Endothelial cell of umbilical vein (primary cell): ENCODE data around the gene MYMK. TPM values are rescaled to one million over a fixed set of nuclear protein-coding genes. Genes with fewer than 3 reads are reported as not detected.

Experiments used
- BruUV-seq: library from RNA; stranded (reverse); fragments of 400-500 nt; replicated peaks from 2 replicates; lab custom pipeline; 2021; lab: Mats Ljungman, UMichigan
- CTCF ChIA-PET: fragments of 300-600, 350-600 bp; sonication (Branson Sonifier 250); formaldehyde crosslinking; loops from one replicate; lab custom pipeline; 2021; ENCODE audit warnings: antibody characterized with exemption, inconsistent platforms; lab: Charles Lee
- POLR2A ChIA-PET: fragments of 300-600, 350-600 bp; sonication (Branson Sonifier 250); formaldehyde crosslinking; loops from one replicate; lab custom pipeline; 2021; ENCODE audit warnings: antibody characterized with exemption, inconsistent platforms; lab: Charles Lee
- DNase-seq: peaks from one replicate; pipeline ENCODE4 v3.0.0-alpha.2; 2011; ENCODE audit warnings: low read depth, low spot score
- FAIRE-seq: peaks from 2 replicates; lab custom pipeline; 2011; peaks lifted over from hg19 to GRCh38; lab: Jason Lieb, UNC
- H2AFZ ChIP-seq: 2 replicates; pipeline ENCODE4 v1.6.0; 2012; ENCODE audit warnings: low read depth, low read length, control low read depth, inconsistent platforms
- H3K27ac ChIP-seq: 2 replicates; pipeline ENCODE4 v1.5.1; 2011; ENCODE audit warnings: low read depth, mild to moderate bottlenecking, control low read depth, low read length, moderate library complexity; ENCODE audit not compliant: insufficient read depth
- H3K27me3 ChIP-seq, 2 experiments: 2 replicates each; pipeline versions ENCODE4 v1.6.0 to v1.6.1; 2011; ENCODE audit warnings: low read length in 2 of 2, mixed read lengths in 1 of 2; ENCODE audit not compliant: control insufficient read depth in 2 of 2, insufficient read depth in 2 of 2
- H3K36me3 ChIP-seq, 2 experiments: 2 replicates in 1 of 2; 3 replicates in 1 of 2; pipeline ENCODE4 v1.5.1; 2011; ENCODE audit warnings: low read length in 2 of 2, mild to moderate bottlenecking in 1 of 2, moderate library complexity in 1 of 2; ENCODE audit not compliant: control insufficient read depth in 2 of 2, insufficient read depth in 2 of 2; ENCODE audit errors: extremely low read depth in 1 of 2
- H3K4me1 ChIP-seq: 3 replicates; pipeline ENCODE4 v1.5.1; 2011; ENCODE audit warnings: mild to moderate bottlenecking, low read length; ENCODE audit not compliant: control insufficient read depth, insufficient read depth; ENCODE audit errors: extremely low read depth
- H3K4me2 ChIP-seq: 2 replicates; pipeline ENCODE4 v1.6.1; 2011; ENCODE audit warnings: low read length, control low read depth, mixed read lengths; ENCODE audit not compliant: insufficient read depth
- H3K4me3 ChIP-seq, 3 experiments: fragments of 200-600 bp in 1 of 3; sonication (generic), shearing (Covaris generic) in 1 of 3; replicated peaks in 1 of 3; 2 replicates each; pipeline ENCODE4 v1.5.1; 2011 to 2016; ENCODE audit warnings: control low read depth in 3 of 3, low read length in 3 of 3, mild to moderate bottlenecking in 2 of 3, inconsistent platforms in 1 of 3, low read depth in 1 of 3, moderate library complexity in 1 of 3; ENCODE audit not compliant: insufficient read depth in 1 of 3
- H3K79me2 ChIP-seq: 2 replicates; pipeline ENCODE4 v1.6.0; 2012; ENCODE audit warnings: low read length, inconsistent platforms; ENCODE audit not compliant: control insufficient read depth, insufficient read depth
- H3K9ac ChIP-seq: replicated peaks from 2 replicates; pipeline ENCODE3; 2011; ENCODE audit warnings: low read length, control low read depth; ENCODE audit not compliant: insufficient read depth; ENCODE audit errors: extremely low read depth
- H3K9me1 ChIP-seq: replicated peaks from 3 replicates; pipeline ENCODE4 v1.6.0; 2011; ENCODE audit warnings: mild to moderate bottlenecking, low read length; ENCODE audit not compliant: control insufficient read depth, insufficient read depth; ENCODE audit errors: extremely low read depth
- H3K9me3 ChIP-seq: replicated peaks from 2 replicates; pipeline ENCODE4 v1.5.1; 2012; ENCODE audit warnings: low read length, inconsistent platforms; ENCODE audit not compliant: control insufficient read depth, insufficient read depth
- H4K20me1 ChIP-seq: replicated peaks from 2 replicates; pipeline ENCODE3; 2011; ENCODE audit warnings: mild to moderate bottlenecking, low read length; ENCODE audit not compliant: control insufficient read depth, insufficient read depth; ENCODE audit errors: extremely low read depth
- CTCF ChIP-seq, 2 donors: IDR thresholded peaks; 1 replicate in 1 of 2; 2 replicates in 1 of 2; pipeline ENCODE4 v1.5.1; 2011; ENCODE audit warnings: low read length in 2 of 2, mild to moderate bottlenecking in 2 of 2, moderate library complexity in 2 of 2, control low read depth in 1 of 2, inconsistent platforms in 1 of 2, low read depth in 1 of 2; ENCODE audit not compliant: insufficient read depth in 1 of 2; ENCODE audit errors: extremely low read depth in 1 of 2
- EZH2 ChIP-seq: IDR thresholded peaks from 2 replicates; pipeline ENCODE4 v1.6.1; 2012; ENCODE audit warnings: borderline replicate concordance, low read depth, mild to moderate bottlenecking, moderate library complexity, low read length, inconsistent platforms; ENCODE audit not compliant: severe bottlenecking
- FOS ChIP-seq: IDR thresholded peaks from 2 replicates; pipeline ENCODE4 v1.6.1; 2011; ENCODE audit warnings: mild to moderate bottlenecking, low read length, moderate library complexity, borderline replicate concordance; ENCODE audit not compliant: insufficient read depth
- GATA2 ChIP-seq: IDR thresholded peaks from 2 replicates; pipeline ENCODE4 v1.7.0; 2011; ENCODE audit warnings: low read depth, mild to moderate bottlenecking, moderate library complexity, mixed read lengths, low read length; ENCODE audit not compliant: insufficient read length, insufficient read depth
- JUN ChIP-seq: IDR thresholded peaks from 2 replicates; pipeline ENCODE4 v1.6.1; 2011; ENCODE audit warnings: borderline replicate concordance, low read depth; ENCODE audit not compliant: insufficient read length, insufficient read depth
- MAX ChIP-seq: IDR thresholded peaks from 2 replicates; pipeline ENCODE4 v1.6.1; 2011; ENCODE audit not compliant: insufficient read depth, insufficient read length
- MYC ChIP-seq: IDR thresholded peaks from one replicate; pipeline ENCODE4 v1.6.1; 2011; ENCODE audit warnings: mild to moderate bottlenecking, low read depth, low read length
- POLR2A ChIP-seq: IDR thresholded peaks from 2 replicates; pipeline ENCODE4 v1.6.1; 2012; ENCODE audit warnings: low read depth, mild to moderate bottlenecking, control low read depth, low read length
- POLR2AphosphoS5 ChIP-seq: IDR thresholded peaks from 2 replicates; pipeline ENCODE4 v1.6.1; 2012; ENCODE audit warnings: low read depth, mild to moderate bottlenecking, control low read depth, low read length, moderate library complexity; ENCODE audit not compliant: insufficient read depth
- dilution Hi-C: fragments of 300-500 bp; cut with MboI; formaldehyde crosslinking; loops from one replicate; pipeline ENCODE4 v1.15.0; 2019; ENCODE audit warnings: low sequenced_read_pairs; ENCODE audit not compliant: extremely low pct_ligation_motif_present
- intact Hi-C: fragments of 100-400 bp; cut with micrococcal nuclease; formaldehyde crosslinking; loops from one replicate; pipeline ENCODE4 v1.10.0; 2022
- polyA plus RNA-seq, 4 experiments: library from polyadenylated mRNA; depleted of rRNA in 3 of 4; stranded (reverse) in 3 of 4; unstranded in 1 of 4; fragments of >200 nt; gene quantifications; 2 replicates each; pipeline versions ENCODE4 v1.2.1 to v1.2.3, GENCODE V29; 2011 to 2012; ENCODE audit warnings: missing spikeins in 1 of 4
- total RNA-seq: library from RNA; stranded (reverse); gene quantifications from 2 replicates; pipeline ENCODE4 v1.2.3, GENCODE V29; 2021

MYMK gene
- total and polyA plus RNA-seq, 2 donors (not counting 3 experiments of a cell fraction or from before 2014, with no cell fraction given): not detected

GRCh38 chr9:133518706-133519449, 5.9 kb downstream of the MYMK start:
- TF ChIP-seq MAX: no peak
- no peak for TF ChIP-seq CTCF (IDR thresholded peaks at IDR 0.05; ENCODE audit: extremely low read depth in 1 of 2, insufficient read depth in 1 of 2, low read depth in 1 of 2, low read length in 2 of 2)
- no peak for TF ChIP-seq MYC
- TF ChIP-seq GATA2: no peak
- no peak for TF ChIP-seq FOS
- TF ChIP-seq JUN: no peak
- TF ChIP-seq POLR2AphosphoS5: no peak
- TF ChIP-seq EZH2: no peak
- TF ChIP-seq POLR2A: no peak
- intact Hi-C loops (no loop called here), dilution Hi-C loops (no loop called here)
- no peaks in the 10 kb centered on the region for H3K27me3 ChIP-seq
- BruUV-seq: no TSS peak
- H3K9me1 ChIP-seq: no peaks in the 10 kb centered on the region
- H3K9ac ChIP-seq: no peak overlapping the region
- ChIA-PET CTCF (no interaction called here), POLR2A (no interaction called here)
- no peaks in the 10 kb centered on the region for H3K36me3 ChIP-seq
- no peaks in the 10 kb centered on the region for H3K9me3 ChIP-seq
- no peaks in the 10 kb centered on the region for H3K4me1 ChIP-seq
- H2AFZ ChIP-seq: no peak overlapping the region
- no peak for DNase-seq
- H4K20me1 ChIP-seq: no peaks in the 10 kb centered on the region
- no peak overlapping the region for H3K27ac ChIP-seq
- no peak for FAIRE-seq
- no peaks in the 10 kb centered on the region for H3K79me2 ChIP-seq
- H3K4me3 ChIP-seq: no peak overlapping the region
- H3K4me2 ChIP-seq: no peak overlapping the region
